ENCODE measurements around the gene DOCK11.

DNA sequence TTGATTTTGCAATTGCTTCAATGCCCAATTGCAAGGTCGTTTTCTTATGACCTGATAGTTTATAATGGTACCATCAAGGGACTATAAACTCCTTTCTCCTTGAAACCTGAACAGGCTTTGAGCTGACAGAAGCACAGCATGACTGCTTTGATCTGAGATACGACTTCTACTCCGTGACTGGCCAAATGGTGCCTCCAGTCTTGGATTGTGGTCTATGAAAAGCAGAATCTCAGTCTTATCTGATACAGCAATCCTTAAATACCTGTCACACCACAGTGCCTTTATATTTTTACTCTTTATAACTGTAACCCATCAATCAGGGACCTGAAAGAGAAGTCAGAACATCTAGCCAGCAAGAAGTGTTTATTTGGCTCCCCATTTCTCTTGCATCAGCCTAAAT is 93.1 kb downstream of the DOCK11 start:
- no peak for TF ChIP-seq POLR2AphosphoS5 (IDR thresholded peaks at IDR 0.05)
- no peak for TF ChIP-seq POLR2A (IDR thresholded peaks at IDR 0.05)
- TF ChIP-seq EP300 (IDR thresholded peaks at IDR 0.05; ENCODE audit: low read depth): no peak
- TF ChIP-seq, protein P1, sequence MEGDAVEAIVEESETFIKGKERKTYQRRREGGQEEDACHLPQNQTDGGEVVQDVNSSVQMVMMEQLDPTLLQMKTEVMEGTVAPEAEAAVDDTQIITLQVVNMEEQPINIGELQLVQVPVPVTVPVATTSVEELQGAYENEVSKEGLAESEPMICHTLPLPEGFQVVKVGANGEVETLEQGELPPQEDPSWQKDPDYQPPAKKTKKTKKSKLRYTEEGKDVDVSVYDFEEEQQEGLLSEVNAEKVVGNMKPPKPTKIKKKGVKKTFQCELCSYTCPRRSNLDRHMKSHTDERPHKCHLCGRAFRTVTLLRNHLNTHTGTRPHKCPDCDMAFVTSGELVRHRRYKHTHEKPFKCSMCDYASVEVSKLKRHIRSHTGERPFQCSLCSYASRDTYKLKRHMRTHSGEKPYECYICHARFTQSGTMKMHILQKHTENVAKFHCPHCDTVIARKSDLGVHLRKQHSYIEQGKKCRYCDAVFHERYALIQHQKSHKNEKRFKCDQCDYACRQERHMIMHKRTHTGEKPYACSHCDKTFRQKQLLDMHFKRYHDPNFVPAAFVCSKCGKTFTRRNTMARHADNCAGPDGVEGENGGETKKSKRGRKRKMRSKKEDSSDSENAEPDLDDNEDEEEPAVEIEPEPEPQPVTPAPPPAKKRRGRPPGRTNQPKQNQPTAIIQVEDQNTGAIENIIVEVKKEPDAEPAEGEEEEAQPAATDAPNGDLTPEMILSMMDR (IDR thresholded peaks at IDR 0.05): no peak
